Measurements from ENCODE around the gene PTPN21. TPM values are rescaled to one million over a fixed set of nuclear protein-coding genes. Genes with fewer than 3 reads are reported as not detected.

Gene PTPN21
- total RNA-seq, 2 experiments from 2014 or later, result 0.12 TPM; not detected in 1

DNA sequence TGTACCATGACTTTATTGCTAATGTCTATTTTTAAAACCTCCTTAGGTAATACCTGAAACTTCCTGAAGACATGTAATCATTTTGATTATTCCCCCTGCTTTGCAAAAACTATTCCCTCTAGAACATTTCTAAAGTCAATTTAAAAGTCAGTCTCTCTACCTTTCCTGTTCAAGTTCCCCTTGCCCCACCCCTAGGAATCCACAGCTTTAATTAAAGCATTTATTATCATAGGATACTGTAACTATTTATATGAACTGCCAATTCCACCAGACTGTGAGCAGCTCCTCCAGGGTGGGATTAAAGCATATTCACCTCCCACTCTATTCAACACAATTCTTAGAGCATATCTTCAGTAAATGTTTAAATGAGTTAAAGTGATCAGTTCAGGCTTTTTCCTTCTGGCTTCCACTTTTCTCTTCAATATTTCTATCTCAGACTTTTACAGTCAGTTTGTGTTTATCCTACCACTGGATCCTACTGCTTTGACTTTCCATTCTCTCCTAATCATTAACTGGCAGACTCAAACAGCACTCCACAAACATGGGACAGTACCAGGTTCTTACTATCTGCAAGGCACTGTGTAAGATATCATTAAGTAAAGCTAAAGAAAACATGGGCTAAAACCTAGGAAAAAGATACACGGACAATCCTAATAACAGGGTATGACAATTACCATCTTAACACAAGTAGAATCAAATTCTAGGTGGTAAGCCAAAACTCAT, 39.1 kb downstream of the PTPN21 start:
- no peak for ATAC-seq
- no peak overlapping the region for H3K27ac Mint-ChIP-seq
- DNase-seq, result no peak
- H3K4me3 Mint-ChIP-seq, result no peak overlapping the region
- no peaks in the 10 kb centered on the region for H3K36me3 Mint-ChIP-seq
- H3K9me3 Mint-ChIP-seq (ENCODE audit: low read depth), result no peaks in the 10 kb centered on the region
- CTCF ChIA-PET, result no interaction called here
- peaks cover 5% of the 10 kb centered on the region for H3K4me1 Mint-ChIP-seq
- H3K27me3 Mint-ChIP-seq, result peaks cover 30% of the 10 kb centered on the region

DNA sequence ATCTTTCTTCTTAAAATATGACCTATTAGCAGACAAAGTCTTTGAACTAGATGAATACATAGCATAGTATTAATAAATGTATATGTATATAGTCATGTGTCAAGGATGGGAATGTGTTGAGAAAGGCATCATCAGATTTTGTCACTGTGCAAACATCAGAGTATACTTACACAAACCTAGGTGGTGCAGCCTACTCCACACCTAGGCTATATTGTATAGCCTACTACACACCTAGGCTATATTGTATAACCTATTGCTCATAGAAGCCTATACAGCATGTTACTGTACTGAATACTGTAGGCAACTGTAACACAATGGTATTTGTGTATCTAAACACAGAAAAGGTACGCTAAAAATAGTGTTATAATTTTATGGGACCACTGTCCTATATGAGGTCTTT, 47.6 kb downstream of the PTPN21 start:
- Mint-ChIP-seq H3K27ac (no peak overlapping the region), H3K4me1 (no peaks in the 10 kb centered on the region), H3K36me3 (no peaks in the 10 kb centered on the region), H3K9me3 (ENCODE audit: low read depth) (no peaks in the 10 kb centered on the region), H3K4me3 (no peak overlapping the region), H3K27me3 (peaks cover 36% of the 10 kb centered on the region)
- DNase-seq (no peak), ATAC-seq (no peak)
- CTCF ChIA-PET, result no interaction called here

DNA sequence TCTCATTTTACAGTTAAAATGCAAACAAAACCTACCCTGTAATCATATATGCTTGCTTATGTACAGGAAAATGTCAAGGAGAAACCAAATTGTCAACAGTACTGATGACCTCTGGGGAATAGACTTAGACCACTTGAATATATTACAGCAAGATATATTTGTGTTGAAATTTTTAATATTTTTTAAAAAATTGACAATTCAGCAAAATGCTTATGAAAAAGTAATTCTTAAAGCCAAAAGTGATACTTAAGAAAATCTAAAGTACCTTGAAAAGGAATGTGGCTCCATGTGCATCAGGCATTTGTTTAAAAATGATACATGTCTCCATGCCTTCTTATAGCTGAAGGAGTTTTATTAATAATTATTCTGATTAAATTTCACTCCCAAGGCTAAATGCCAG, 49.2 kb downstream of the PTPN21 start:
- Mint-ChIP-seq H3K9me3 (ENCODE audit: low read depth) (no peaks in the 10 kb centered on the region), H3K4me3 (no peak overlapping the region), H3K27ac (no peak overlapping the region), H3K36me3 (no peaks in the 10 kb centered on the region), H3K27me3 (peaks cover 40% of the 10 kb centered on the region), H3K4me1 (no peaks in the 10 kb centered on the region)
- no peak for DNase-seq
- CTCF ChIA-PET, result interaction anchor here (1.5 kb wide), 1 partner anchor 13 kb away, joined by 4 read pairs; no protein-coding TSS in a partner anchor
- ATAC-seq, result no peak

DNA sequence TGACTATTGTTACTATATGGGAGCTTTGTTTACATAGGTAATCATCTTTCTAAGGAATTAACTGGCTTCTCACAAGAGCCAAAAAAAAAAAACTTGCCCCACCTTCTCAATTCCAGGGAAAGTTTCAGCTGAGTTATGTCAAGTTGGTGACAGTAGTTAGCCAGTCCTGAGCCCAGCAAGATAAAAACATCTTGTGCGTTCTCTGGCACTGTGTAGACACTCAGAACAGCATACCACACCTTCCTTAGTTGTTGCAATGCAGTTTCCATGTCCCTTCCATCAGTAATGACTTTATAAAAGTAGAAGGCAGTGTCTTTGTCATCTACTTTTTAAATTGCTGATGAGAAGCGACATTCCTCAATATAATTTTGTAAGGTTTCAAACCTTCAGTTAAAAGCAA, 50.2 kb downstream of the PTPN21 start:
- DNase-seq, result no peak
- Mint-ChIP-seq H3K27ac (no peak overlapping the region), H3K36me3 (no peaks in the 10 kb centered on the region), H3K4me3 (no peak overlapping the region), H3K9me3 (ENCODE audit: low read depth) (no peaks in the 10 kb centered on the region), H3K4me1 (no peaks in the 10 kb centered on the region), H3K27me3 (peaks cover 38% of the 10 kb centered on the region)
- CTCF ChIA-PET, result interaction anchor here (1.5 kb wide), 1 partner anchor 12 kb away, joined by 4 read pairs; no protein-coding TSS in a partner anchor
- ATAC-seq, result no peak

DNA sequence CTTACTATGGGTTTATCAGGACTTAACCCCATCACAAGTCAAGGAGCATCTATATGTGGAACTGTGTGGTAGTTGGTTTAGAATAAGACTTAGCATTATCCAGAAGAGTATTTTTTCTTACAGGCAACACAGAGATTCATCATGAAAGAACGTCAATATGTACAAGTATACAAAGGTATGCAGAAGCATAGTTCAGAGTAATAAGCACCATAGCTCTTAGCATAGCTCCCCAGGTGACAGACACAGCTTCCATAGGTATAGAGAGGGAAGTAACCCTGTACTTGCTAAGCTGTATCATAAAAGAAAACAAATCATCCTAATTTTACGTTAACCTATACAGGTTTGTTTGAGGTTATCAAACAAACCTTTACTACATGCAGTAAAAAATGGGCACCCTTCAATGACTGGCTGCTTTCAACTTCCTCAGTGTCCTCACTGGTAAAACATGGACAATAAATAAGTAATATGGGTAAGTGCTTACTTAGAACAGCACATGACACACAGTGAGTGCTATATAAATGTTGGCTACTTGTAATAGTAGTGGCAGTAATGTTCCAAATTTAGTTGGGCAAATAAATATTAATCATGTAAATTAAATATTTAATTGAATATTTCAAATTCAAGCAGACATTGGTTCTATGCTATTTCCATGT, 50.9 kb downstream of the PTPN21 start:
- peaks cover 32% of the 10 kb centered on the region for H3K27me3 Mint-ChIP-seq
- no peaks in the 10 kb centered on the region for H3K9me3 Mint-ChIP-seq (ENCODE audit: low read depth)
- no peaks in the 10 kb centered on the region for H3K36me3 Mint-ChIP-seq
- H3K27ac Mint-ChIP-seq, result no peak overlapping the region
- CTCF ChIA-PET, result no interaction called here
- DNase-seq (no peak), ATAC-seq (no peak)
- no peaks in the 10 kb centered on the region for H3K4me1 Mint-ChIP-seq
- H3K4me3 Mint-ChIP-seq, result no peak overlapping the region

DNA sequence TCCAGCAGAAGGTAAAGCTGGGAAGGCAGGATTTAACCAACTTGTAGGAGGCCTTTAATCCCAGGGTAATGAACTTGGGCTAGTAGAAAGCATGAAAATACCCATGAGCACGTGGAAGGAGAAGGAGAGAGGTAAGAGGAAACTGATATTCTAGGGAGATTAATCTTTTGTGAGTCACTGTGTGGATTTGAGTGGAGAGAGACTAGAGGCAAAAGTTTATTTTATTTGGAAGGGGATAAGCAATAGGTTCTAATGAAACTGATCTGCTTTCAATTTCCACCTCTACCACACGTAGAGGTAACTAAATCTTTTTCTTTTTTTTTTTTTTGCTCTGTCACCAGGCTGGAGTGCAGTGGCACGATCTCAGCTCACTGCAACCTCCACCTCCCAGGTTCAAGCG, 52.1 kb downstream of the PTPN21 start:
- CTCF ChIA-PET, result no interaction called here
- Mint-ChIP-seq H3K4me3 (no peak overlapping the region), H3K27me3 (peaks cover 24% of the 10 kb centered on the region), H3K27ac (no peak overlapping the region), H3K9me3 (ENCODE audit: low read depth) (no peaks in the 10 kb centered on the region), H3K36me3 (no peaks in the 10 kb centered on the region), H3K4me1 (no peaks in the 10 kb centered on the region)
- no peak for ATAC-seq
- DNase-seq, result no peak

DNA sequence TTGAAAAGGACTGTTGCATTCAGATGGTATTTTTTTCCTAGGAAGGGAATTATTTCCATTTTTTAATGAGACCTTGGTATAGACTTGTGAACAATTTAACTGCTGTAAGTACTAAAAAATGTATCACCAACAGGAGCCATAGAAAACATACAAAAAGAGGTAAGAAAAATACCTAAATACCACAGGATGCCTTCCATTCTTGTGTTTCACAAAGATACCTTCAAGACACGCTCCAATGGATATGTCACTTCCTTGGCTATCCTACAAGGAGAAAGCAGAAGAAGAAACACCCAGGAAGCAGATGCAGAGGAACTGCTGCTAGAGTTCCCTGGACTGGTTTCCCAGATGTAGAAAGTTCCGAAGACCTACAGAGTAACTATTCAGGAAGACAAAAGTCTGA, 54.2 kb downstream of the PTPN21 start:
- peaks cover 26% of the 10 kb centered on the region for H3K27me3 Mint-ChIP-seq
- H3K4me1 Mint-ChIP-seq, result no peaks in the 10 kb centered on the region
- CTCF ChIA-PET, result no interaction called here
- DNase-seq (no peak), ATAC-seq (no peak)
- H3K36me3 Mint-ChIP-seq, result no peaks in the 10 kb centered on the region
- H3K4me3 Mint-ChIP-seq, result no peak overlapping the region
- no peaks in the 10 kb centered on the region for H3K9me3 Mint-ChIP-seq (ENCODE audit: low read depth)
- no peak overlapping the region for H3K27ac Mint-ChIP-seq

DNA sequence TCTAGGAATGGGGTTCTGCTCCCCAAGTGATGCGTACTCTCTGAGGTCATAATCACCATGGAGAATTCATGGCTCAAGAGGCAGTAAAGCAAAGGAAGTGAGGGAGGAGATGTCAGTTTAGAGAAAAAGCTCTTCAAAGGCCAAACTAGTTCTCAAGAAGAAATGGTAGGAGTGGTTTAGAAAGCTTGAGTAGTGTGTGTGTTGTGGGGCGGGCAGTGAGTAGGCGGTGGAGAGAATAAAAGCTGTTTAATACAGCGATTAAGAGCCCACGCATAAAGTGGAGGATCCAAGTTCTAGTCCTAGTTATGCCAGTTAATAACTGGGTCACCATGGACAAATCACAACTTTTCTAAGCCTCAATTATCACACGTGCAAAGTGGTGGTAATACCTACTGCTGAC, 55.6 kb downstream of the PTPN21 start:
- ATAC-seq (no peak), DNase-seq (no peak)
- Mint-ChIP-seq H3K36me3 (no peaks in the 10 kb centered on the region), H3K4me1 (no peaks in the 10 kb centered on the region), H3K4me3 (no peak overlapping the region), H3K27ac (no peak overlapping the region), H3K9me3 (ENCODE audit: low read depth) (no peaks in the 10 kb centered on the region), H3K27me3 (peaks cover 27% of the 10 kb centered on the region)
- CTCF ChIA-PET, result interaction anchor here (1.3 kb wide), 1 partner anchor 10 kb away, joined by 3 read pairs; no protein-coding TSS in a partner anchor

DNA sequence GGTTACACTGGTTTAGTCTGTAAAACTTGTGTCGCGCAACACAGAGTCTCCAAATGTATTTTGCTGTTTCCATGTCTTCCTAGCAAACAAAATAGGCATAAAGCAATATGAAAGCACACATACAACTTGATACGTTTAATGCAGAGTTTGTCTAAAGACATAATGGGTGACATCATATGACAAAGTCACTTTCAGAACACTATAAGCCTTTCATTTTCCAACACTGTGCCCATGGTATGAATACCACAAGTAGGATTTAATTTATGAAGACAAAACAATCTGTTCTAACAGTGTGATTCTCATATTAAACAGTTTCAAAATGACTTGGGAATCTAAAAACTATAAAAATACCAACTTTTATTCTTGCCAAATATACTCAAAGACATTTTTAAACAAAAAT, 58.4 kb downstream of the PTPN21 start:
- H3K27me3 Mint-ChIP-seq, result peaks cover 26% of the 10 kb centered on the region
- CTCF ChIA-PET, result no interaction called here
- no peak for ATAC-seq
- no peak overlapping the region for H3K27ac Mint-ChIP-seq
- no peaks in the 10 kb centered on the region for H3K9me3 Mint-ChIP-seq (ENCODE audit: low read depth)
- no peak for DNase-seq
- H3K4me1 Mint-ChIP-seq, result no peaks in the 10 kb centered on the region
- no peak overlapping the region for H3K4me3 Mint-ChIP-seq
- H3K36me3 Mint-ChIP-seq, result no peaks in the 10 kb centered on the region

DNA sequence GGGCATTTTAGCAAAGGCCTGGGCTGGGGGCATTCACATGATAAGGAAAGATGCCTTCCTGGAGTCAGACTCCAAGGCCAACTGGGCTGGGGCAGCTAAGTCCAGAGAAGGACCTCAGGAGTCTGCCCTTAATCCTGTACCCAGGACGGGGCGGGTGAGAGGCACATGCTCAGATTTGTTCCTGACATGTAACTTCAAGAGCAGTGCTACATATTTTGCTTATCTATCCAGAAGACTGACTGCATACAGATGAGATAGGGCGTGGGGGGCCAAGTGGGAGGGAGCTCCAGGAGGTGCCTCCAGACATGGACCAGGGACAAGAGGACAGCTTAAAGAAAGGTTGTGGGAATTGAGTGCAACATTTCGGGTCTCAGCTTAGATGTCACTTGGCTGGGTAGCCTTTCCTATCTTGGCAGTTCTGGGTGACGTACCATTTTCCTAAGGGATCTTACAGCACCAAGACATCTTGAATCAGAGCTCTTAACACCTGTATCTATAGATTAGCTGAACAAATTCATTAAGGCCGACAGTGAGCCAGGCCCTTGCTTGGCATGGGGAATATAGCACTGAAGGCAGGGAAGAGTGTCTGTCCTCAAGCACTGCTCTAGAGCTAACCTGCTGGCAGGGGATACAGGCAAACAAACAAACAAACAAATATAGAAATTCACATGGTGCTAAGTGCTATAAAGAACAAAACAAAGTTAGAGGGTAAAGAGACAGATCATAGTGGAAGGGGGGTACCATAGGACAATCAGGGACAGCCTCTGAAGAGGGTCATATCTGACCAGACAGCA, 61.2 kb downstream of the PTPN21 start:
- H3K36me3 Mint-ChIP-seq, result no peaks in the 10 kb centered on the region
- no peaks in the 10 kb centered on the region for H3K9me3 Mint-ChIP-seq (ENCODE audit: low read depth)
- H3K4me3 Mint-ChIP-seq, result no peak overlapping the region
- ATAC-seq (no peak), DNase-seq (no peak)
- H3K27ac Mint-ChIP-seq, result no peak overlapping the region
- CTCF ChIA-PET, result interaction anchor here (1.1 to 2.8 kb wide), 8 partner anchors 12 to 549 kb away, joined by 3 to 13 read pairs (median 4); no protein-coding TSS in a partner anchor
- H3K27me3 Mint-ChIP-seq, result peaks cover 17% of the 10 kb centered on the region
- no peaks in the 10 kb centered on the region for H3K4me1 Mint-ChIP-seq

DNA sequence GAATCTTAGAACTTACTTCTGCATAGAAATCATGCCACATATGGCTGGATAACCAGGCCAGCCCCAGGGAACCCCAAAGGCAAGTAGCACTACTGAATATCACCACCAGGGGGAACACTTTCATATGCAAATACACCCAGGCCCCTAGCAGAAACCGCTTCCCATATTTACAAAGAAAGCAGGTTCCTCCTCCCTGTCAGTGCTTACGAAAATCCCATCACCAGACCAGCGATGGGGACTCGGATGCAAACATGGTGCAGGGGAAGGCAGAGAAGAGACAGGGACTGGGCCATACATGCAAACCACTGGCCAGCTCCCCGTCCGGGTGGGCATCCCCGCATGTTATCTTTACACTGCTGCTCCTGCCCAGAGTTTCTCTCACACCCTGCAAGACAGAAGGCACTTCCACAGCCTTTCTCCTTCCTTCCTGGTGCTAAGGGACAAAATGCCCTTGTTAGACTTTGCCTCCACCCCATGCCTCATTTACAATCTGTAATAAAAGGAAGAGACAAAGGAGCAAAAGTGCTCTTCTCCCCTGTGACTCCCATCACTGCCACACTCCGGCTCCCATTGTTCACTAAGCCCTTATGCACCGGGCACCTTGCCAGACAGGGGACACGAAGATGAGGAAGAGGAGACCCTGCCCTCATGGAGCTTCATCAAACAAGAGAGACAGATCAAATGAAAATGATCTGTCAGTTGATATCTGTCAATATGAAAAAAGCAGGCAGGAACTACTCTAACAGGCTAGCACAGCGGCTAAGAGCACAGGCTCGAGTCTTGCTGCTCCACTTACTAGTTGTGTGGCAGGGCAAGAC, 62.3 kb downstream of the PTPN21 start:
- Mint-ChIP-seq H3K27ac (no peak overlapping the region), H3K9me3 (ENCODE audit: low read depth) (no peaks in the 10 kb centered on the region), H3K4me1 (no peaks in the 10 kb centered on the region), H3K27me3 (peaks cover 14% of the 10 kb centered on the region), H3K36me3 (no peaks in the 10 kb centered on the region), H3K4me3 (no peak overlapping the region)
- ATAC-seq (peak; percentile 80), DNase-seq (peak; percentile 76)
- CTCF ChIA-PET, result interaction anchor here (1.1 to 2.8 kb wide), 8 partner anchors 13 to 548 kb away, joined by 3 to 13 read pairs (median 4); no protein-coding TSS in a partner anchor

DNA sequence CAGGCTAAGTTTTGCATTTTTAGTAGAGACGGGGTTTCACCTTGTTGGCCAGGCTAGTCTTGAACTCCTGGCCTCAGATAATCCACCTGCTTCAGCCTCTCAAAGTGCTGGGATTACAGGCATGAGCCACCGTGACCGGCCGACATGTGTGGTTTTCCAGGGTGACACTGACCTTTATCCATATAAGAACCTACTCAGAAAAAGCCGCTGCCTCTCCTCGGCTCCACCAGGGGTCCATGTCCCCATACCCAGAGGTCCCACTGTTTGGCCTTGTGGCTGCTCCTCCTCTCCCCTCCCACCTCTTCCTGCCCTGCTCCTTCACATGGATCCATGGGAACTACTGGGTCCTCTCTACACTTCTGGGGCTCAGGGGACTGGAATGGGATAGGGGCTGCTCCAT, 64.6 kb downstream of the PTPN21 start:
- Mint-ChIP-seq H3K27me3 (peaks cover 10% of the 10 kb centered on the region), H3K4me3 (no peak overlapping the region), H3K36me3 (no peaks in the 10 kb centered on the region), H3K9me3 (ENCODE audit: low read depth) (no peaks in the 10 kb centered on the region), H3K4me1 (no peaks in the 10 kb centered on the region), H3K27ac (no peak overlapping the region)
- DNase-seq, result no peak
- CTCF ChIA-PET, result no interaction called here
- no peak for ATAC-seq

DNA sequence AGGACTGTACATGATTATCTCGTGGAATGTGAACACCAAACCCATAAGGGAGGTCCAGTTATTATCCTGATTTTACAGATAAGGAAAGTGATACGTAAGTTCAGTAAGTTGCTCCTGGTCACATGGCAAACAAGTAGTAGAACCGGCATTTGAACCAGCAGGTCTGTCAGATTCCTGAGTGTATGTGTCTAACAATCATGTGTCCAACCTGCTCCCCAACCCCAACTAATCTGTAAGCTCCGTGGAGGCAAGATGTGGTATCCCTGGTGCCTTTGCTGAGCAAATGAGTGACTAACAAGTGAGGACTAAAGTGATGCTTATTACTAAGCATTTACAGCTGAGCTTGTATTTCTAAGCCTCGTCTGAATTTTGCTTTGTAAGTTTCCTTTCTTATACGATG, 65.9 kb downstream of the PTPN21 start:
- no peaks in the 10 kb centered on the region for H3K36me3 Mint-ChIP-seq
- H3K27ac Mint-ChIP-seq, result no peak overlapping the region
- ATAC-seq, result no peak
- no peak for DNase-seq
- CTCF ChIA-PET, result interaction anchor here (0.9 kb wide), 1 partner anchor 11 kb away, joined by 3 read pairs; no protein-coding TSS in a partner anchor
- H3K27me3 Mint-ChIP-seq, result peaks cover 6% of the 10 kb centered on the region
- H3K4me3 Mint-ChIP-seq, result no peak overlapping the region
- H3K9me3 Mint-ChIP-seq (ENCODE audit: low read depth), result no peaks in the 10 kb centered on the region
- no peaks in the 10 kb centered on the region for H3K4me1 Mint-ChIP-seq

Data from activated CD8-positive, alpha-beta memory T cell treated with anti-CD3 and anti-CD28 coated beads, Interleukin-2, amount 10 ng/mL, durations not matched to agents 7 days and 5 days (primary cell).